ENCODE measurements around the gene CARMIL1. TPM values are rescaled to one million over a fixed set of nuclear protein-coding genes. Genes with fewer than 3 reads are reported as not detected.

Gene CARMIL1
- total RNA-seq, 1 experiment from 2014 or later = 23.6 TPM

- no peak overlapping the region for H2BK120ac ChIP-seq (ENCODE audit: low read depth, low read length, poor library complexity, severe bottlenecking)
- H4K20me1 ChIP-seq (ENCODE audit: control insufficient read depth, insufficient read depth, insufficient read length) = no peaks in the 10 kb centered on the region
- H3T11ph ChIP-seq (ENCODE audit: low read length) = no peak overlapping the region
- H3K9me3 ChIP-seq (ENCODE audit: control insufficient read depth, low read depth, low read length) = no peaks in the 10 kb centered on the region
- H3K36me3 Mint-ChIP-seq (ENCODE audit: insufficient read depth in 1 of 3, low read depth in 3 of 3) = no peaks in the 10 kb centered on the region; a peak in 1 of 7 replicates
- H3K14ac ChIP-seq (ENCODE audit: insufficient read depth, low read length) = no peak overlapping the region
- H3K4me1 Mint-ChIP-seq = peaks cover 22 to 25% of the 10 kb centered on the region in 2 experiments
- H3K4me2 ChIP-seq (ENCODE audit: insufficient read depth, insufficient read length, low read length) = no peak overlapping the region
- H3K18ac ChIP-seq (ENCODE audit: insufficient read length, low read depth, low read length) = no peak overlapping the region
- H3K9me3 Mint-ChIP-seq = no peaks in the 10 kb centered on the region; a peak in 1 of 5 replicates
- no peaks in the 10 kb centered on the region for H3K27me3 Mint-ChIP-seq (ENCODE audit: low read depth)
- no peak for DNase-seq
- no peak overlapping the region for H3K27ac ChIP-seq (ENCODE audit: insufficient read length, low read depth, low read length)
- no peak overlapping the region for H2BK12ac ChIP-seq (ENCODE audit: insufficient read length, low read depth, low read length)
- H3K23ac ChIP-seq (ENCODE audit: insufficient read length, low read depth, low read length) = no peak overlapping the region
- no peak overlapping the region for H2AFZ ChIP-seq (ENCODE audit: low read length)
- no peak overlapping the region for H2BK15ac ChIP-seq (ENCODE audit: low read depth, low read length)
- no peak overlapping the region for H3K27ac Mint-ChIP-seq
- H3K27me3 ChIP-seq (ENCODE audit: insufficient read depth, low read length) = no peaks in the 10 kb centered on the region
- no peak overlapping the region for H4K8ac ChIP-seq (replicated peaks; ENCODE audit: insufficient read length, low read depth, low read length)
- TF ChIP-seq, protein P1, sequence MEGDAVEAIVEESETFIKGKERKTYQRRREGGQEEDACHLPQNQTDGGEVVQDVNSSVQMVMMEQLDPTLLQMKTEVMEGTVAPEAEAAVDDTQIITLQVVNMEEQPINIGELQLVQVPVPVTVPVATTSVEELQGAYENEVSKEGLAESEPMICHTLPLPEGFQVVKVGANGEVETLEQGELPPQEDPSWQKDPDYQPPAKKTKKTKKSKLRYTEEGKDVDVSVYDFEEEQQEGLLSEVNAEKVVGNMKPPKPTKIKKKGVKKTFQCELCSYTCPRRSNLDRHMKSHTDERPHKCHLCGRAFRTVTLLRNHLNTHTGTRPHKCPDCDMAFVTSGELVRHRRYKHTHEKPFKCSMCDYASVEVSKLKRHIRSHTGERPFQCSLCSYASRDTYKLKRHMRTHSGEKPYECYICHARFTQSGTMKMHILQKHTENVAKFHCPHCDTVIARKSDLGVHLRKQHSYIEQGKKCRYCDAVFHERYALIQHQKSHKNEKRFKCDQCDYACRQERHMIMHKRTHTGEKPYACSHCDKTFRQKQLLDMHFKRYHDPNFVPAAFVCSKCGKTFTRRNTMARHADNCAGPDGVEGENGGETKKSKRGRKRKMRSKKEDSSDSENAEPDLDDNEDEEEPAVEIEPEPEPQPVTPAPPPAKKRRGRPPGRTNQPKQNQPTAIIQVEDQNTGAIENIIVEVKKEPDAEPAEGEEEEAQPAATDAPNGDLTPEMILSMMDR (conservative IDR thresholded peaks at IDR 0.05) = no peak
- H2BK20ac ChIP-seq (ENCODE audit: low read depth, low read length, poor library complexity, severe bottlenecking) = no peak overlapping the region
- no peaks in the 10 kb centered on the region for H3K23me2 ChIP-seq (ENCODE audit: insufficient read length, low read depth, low read length, poor library complexity, severe bottlenecking)
- no peak overlapping the region for H4K5ac ChIP-seq (ENCODE audit: insufficient read length, low read depth, low read length)
- H2BK5ac ChIP-seq (ENCODE audit: insufficient read length, low read length) = no peak overlapping the region
- H2AK5ac ChIP-seq (ENCODE audit: insufficient read length, low read length) = no peak overlapping the region
- no CpG with 5 or more reads among the region's 2 CpGs for WGBS (ENCODE audit: extremely low coverage, insufficient read length, low lambda C conversion rate)
- no peaks in the 10 kb centered on the region for H3K79me1 ChIP-seq (ENCODE audit: insufficient read depth, low read depth, low read length, poor library complexity, severe bottlenecking)
- H3K4ac ChIP-seq (ENCODE audit: low read depth, low read length) = no peak overlapping the region
- no peak overlapping the region for H4K91ac ChIP-seq (ENCODE audit: insufficient read length, low read depth, low read length)
- H3K56ac ChIP-seq (ENCODE audit: insufficient read length, low read depth, low read length) = no peak overlapping the region
- H3K9ac ChIP-seq (ENCODE audit: extremely low read depth, insufficient read length, low read length) = no peak overlapping the region
- no peaks in the 10 kb centered on the region for H3K79me2 ChIP-seq (ENCODE audit: insufficient read depth, low read length)
- no peak overlapping the region for H3K4me3 Mint-ChIP-seq
- H3K4me1 ChIP-seq (ENCODE audit: insufficient read depth, low read length) = peaks cover 5% of the 10 kb centered on the region; the same call in 1 of the 2 replicates
These were observed 174.1 kb downstream of the CARMIL1 start for GRCh38 chr6:25453288-25453687.

Measured in H9 (cell line).